GM12874 (cell line): ENCODE measurements around the gene PIK3C3.

ENCODE experiments used
- TF ChIP-seq, protein P1 (sequence below): IDR thresholded peaks from 2 replicates; pipeline ENCODE4 v1.5.1; 2011; ENCODE audit warnings: low read depth, mild to moderate bottlenecking, control low read depth, low read length, moderate library complexity; ENCODE audit not compliant: insufficient read depth

Gene PIK3C3

DNA sequence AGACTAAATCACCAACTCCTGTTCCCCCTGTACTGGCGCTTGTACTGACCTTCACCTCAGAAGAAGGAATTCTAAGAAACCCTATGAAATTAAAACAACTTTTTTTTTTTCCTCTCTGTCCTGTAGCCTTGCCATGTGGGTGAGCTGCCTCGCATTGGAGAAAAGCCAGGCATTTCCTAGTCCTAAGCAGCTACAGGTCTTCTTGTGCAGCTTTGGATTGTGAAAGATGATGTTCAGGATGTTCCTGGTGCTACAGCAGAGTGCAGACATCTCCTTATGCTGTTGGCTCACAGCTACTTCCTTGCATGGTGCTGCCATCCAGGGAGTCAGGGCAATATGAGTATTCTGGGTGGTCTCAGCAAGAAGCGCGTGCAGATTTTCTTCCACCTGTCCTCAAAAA, 11.9 kb downstream of the PIK3C3 start:
- TF ChIP-seq, protein P1, sequence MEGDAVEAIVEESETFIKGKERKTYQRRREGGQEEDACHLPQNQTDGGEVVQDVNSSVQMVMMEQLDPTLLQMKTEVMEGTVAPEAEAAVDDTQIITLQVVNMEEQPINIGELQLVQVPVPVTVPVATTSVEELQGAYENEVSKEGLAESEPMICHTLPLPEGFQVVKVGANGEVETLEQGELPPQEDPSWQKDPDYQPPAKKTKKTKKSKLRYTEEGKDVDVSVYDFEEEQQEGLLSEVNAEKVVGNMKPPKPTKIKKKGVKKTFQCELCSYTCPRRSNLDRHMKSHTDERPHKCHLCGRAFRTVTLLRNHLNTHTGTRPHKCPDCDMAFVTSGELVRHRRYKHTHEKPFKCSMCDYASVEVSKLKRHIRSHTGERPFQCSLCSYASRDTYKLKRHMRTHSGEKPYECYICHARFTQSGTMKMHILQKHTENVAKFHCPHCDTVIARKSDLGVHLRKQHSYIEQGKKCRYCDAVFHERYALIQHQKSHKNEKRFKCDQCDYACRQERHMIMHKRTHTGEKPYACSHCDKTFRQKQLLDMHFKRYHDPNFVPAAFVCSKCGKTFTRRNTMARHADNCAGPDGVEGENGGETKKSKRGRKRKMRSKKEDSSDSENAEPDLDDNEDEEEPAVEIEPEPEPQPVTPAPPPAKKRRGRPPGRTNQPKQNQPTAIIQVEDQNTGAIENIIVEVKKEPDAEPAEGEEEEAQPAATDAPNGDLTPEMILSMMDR = no peak

GRCh38 chr18:41967680-41968079, 12.6 kb downstream of the PIK3C3 start:
- TF ChIP-seq, protein P1 = no peak

GRCh38 chr18:41969881-41970280, 14.8 kb downstream of the PIK3C3 start:
- TF ChIP-seq, protein P1 = no peak

DNA sequence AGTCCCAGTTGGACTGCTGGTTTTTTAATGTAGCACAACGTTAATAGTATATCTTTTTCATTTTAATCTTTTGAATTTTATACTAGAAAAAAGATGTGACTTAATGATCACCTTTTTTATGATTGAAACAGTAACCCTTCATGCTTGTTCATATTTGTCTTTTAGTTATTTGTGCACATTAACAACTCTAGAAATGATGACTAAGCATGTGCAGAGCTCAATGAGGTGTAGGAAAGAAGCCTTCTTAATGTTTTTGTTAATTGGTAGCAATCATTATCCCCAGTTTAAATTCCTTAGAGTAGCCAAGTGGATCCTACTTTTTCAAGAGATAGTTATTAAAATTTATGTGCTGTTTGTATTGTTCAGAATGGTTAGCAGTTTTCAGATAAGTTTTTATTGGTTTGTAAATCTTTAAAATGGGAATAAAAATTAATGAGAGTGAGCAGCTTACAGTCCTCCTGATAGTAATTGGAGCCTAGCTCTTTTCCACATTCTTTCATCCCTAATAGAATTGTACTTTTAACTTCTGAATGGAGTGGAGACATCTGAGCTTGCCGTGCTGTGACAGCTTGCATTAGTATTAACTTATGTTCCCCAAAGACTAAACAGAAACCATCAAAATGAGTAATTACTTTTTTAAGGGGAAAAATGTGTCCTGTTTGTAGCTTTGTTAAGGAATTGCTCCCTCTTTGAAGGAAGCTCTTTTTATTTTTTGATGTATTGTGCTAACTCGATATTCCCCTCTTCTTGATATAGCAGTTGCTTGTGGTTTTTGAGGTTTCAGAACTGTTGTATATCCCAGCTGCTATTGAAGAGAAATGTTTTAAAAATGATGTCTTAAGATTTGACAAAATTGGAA, 17.3 kb downstream of the PIK3C3 start:
- TF ChIP-seq, protein P1 = no peak

DNA sequence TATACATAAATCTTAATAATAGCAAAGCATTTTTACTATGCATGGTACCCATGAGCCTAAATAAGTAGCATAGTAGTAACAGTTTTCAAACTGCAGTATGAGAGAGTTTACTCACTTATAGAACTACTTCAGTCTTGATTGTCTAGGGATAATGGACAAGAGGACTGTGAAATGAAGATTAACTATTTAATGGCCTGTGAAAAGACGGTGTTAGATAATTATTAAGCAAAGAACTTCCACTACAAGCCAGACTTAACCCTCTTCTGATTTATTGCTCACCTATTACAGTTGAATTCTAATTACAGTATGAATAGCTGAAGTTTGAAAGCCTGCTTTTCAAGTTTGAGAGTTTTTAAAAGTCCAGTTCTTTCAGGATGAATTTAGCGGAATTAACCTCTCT, 18.9 kb downstream of the PIK3C3 start:
- TF ChIP-seq, protein P1 = no peak

DNA sequence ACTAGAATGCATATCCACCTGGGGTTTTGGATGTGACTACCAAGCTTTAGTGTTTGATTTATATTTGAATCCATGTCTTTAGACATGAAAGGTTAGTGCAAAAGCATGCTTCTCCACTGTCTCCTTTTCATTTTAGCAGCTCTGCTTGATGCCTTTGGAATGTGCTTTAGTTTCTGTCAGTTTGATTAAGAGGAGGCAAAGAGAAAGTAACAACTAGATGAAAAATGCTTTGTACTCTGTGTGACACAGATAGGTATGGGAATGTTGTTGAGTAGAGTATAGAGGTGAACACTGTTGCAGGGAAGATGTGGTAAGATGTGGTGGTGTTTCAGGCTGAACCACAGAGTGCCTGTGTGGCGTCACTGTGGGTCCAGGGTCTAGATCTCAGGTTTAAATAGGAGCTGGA, 19.8 kb downstream of the PIK3C3 start:
- TF ChIP-seq, protein P1 = no peak

DNA sequence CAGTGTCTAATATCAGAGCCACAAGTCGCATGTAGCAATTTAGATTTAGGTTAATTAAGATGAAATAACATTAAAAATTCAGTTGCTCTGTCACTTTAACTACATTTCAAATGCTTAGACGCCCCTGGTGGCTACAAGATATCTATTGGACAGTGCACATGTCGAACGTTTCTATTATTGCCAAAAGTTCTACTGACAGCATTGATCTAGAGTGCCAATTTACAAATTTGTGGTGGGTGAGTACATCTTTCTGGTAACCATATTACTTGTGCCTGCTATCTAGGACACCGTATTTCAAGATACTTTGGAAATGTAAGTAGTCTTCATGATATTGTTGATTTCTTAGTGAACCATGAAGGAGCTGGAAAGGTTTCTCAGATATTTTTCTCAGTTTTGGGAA, 20.2 kb downstream of the PIK3C3 start:
- TF ChIP-seq, protein P1 = no peak
